ENCODE data around the gene RAPGEF4. TPM values are rescaled to one million over a fixed set of nuclear protein-coding genes. Genes with fewer than 3 reads are reported as not detected.
A peak's percentile ranks its signal among the peaks of the same experiment; 100 is the strongest.

The RAPGEF4 gene
- total RNA-seq, 1 donor from 2014 or later, result 21.8 TPM

GRCh38 chr2:172993931-172994717 is 258.5 kb downstream of the RAPGEF4 start:
- H3K4me3 ChIP-seq, result no peak overlapping the region
- no peak overlapping the region for H3K27ac ChIP-seq
- H3K27me3 ChIP-seq, result no peaks in the 10 kb centered on the region
- peaks cover 10% of the 10 kb centered on the region for H3K4me1 ChIP-seq
- ATAC-seq, result no peak
- TF ChIP-seq, protein P1, sequence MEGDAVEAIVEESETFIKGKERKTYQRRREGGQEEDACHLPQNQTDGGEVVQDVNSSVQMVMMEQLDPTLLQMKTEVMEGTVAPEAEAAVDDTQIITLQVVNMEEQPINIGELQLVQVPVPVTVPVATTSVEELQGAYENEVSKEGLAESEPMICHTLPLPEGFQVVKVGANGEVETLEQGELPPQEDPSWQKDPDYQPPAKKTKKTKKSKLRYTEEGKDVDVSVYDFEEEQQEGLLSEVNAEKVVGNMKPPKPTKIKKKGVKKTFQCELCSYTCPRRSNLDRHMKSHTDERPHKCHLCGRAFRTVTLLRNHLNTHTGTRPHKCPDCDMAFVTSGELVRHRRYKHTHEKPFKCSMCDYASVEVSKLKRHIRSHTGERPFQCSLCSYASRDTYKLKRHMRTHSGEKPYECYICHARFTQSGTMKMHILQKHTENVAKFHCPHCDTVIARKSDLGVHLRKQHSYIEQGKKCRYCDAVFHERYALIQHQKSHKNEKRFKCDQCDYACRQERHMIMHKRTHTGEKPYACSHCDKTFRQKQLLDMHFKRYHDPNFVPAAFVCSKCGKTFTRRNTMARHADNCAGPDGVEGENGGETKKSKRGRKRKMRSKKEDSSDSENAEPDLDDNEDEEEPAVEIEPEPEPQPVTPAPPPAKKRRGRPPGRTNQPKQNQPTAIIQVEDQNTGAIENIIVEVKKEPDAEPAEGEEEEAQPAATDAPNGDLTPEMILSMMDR (IDR thresholded peaks at IDR 0.05), result no peak
- H3K36me3 ChIP-seq, result peaks cover 2% of the 10 kb centered on the region
- H3K9me3 ChIP-seq, result no peaks in the 10 kb centered on the region
- no peak for DNase-seq
- intact Hi-C loops (cut with DNase I), result no loop called here

DNA sequence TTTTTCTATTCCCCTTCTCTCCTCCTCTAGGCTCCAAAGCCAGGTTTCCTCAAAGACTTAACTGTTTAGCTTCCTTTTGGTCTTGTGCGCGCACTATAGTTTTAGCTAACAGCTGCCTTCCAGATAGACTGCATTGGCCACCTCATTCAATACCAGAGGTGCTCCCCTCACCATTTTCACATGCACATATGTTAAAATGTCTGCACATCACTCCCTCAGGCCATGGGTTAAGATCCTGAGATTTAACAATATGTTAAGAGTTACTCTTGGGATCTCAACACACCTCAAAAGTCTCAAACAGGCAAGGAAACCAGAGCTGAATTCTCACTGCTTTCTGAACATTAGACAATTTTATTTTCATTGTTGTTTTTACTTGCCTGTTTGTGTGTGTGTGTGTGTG is 259.2 kb downstream of the RAPGEF4 start:
- Histone ChIP-seq H3K9me3 (no peaks in the 10 kb centered on the region), H3K27me3 (no peaks in the 10 kb centered on the region), H3K4me1 (peaks cover 10% of the 10 kb centered on the region), H3K4me3 (no peak overlapping the region), H3K36me3 (no peaks in the 10 kb centered on the region), H3K27ac (no peak overlapping the region)
- intact Hi-C loops (cut with DNase I), result no loop called here
- ATAC-seq, result no peak
- TF ChIP-seq, protein P1 (IDR thresholded peaks at IDR 0.05), result no peak
- DNase-seq, result no peak

- ATAC-seq, result peak; percentile 85
- TF ChIP-seq, protein P1 (IDR thresholded peaks at IDR 0.05), result peak; percentile 30
- intact Hi-C loops (cut with DNase I), result no loop called here
- Histone ChIP-seq H3K27me3 (no peaks in the 10 kb centered on the region), H3K27ac (no peak overlapping the region), H3K36me3 (no peaks in the 10 kb centered on the region), H3K4me1 (peaks cover 10% of the 10 kb centered on the region), H3K9me3 (no peaks in the 10 kb centered on the region), H3K4me3 (no peak overlapping the region)
- DNase-seq, result no peak
Measured at GRCh38 chr2:172995323-172996244, 259.9 kb downstream of the RAPGEF4 start.

DNA sequence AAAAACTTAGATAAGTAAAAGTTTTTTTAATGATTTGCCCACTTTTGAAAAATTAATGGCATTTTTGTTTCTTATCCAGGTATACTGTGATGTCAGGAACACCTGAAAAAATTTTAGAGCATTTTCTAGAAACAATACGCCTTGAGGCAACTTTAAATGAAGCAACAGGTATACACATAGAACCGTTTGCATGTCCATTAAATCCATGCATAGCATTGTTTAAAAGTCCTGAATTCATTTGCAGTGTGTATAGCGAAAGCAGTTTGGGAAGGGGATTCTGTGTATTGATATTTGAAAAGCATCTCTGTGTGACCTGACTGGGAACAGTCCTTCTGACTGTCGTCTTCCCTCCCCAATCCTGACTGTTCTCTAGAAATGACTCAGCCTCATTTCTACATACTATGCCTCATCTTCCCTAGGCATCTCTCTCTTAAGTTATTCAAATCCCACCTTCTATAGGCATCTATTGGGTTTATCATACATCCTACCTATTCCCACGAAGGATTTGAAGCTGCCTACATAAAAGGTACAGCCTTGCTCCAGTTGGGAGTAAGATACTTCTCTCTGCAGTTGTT is 260.8 kb downstream of the RAPGEF4 start:
- no peaks in the 10 kb centered on the region for H3K36me3 ChIP-seq
- TF ChIP-seq, protein P1 (IDR thresholded peaks at IDR 0.05), result no peak
- DNase-seq, result no peak
- H3K27ac ChIP-seq, result no peak overlapping the region
- H3K4me1 ChIP-seq, result peaks cover 10% of the 10 kb centered on the region
- H3K27me3 ChIP-seq, result no peaks in the 10 kb centered on the region
- intact Hi-C loops (cut with DNase I), result no loop called here
- H3K9me3 ChIP-seq, result no peaks in the 10 kb centered on the region
- H3K4me3 ChIP-seq, result no peak overlapping the region
- no peak for ATAC-seq

GRCh38 chr2:172997031-172997430 is 261.4 kb downstream of the RAPGEF4 start:
- intact Hi-C loops (cut with DNase I), result no loop called here
- TF ChIP-seq, protein P1 (IDR thresholded peaks at IDR 0.05), result no peak
- Histone ChIP-seq H3K4me1 (peaks cover 10% of the 10 kb centered on the region), H3K4me3 (no peak overlapping the region), H3K36me3 (no peaks in the 10 kb centered on the region), H3K27me3 (no peaks in the 10 kb centered on the region), H3K27ac (no peak overlapping the region), H3K9me3 (no peaks in the 10 kb centered on the region)
- DNase-seq (no peak), ATAC-seq (no peak)

Data from upper lobe of right lung (tissue), 1 donor.